Measurements from ENCODE around the gene TFG. TPM values are rescaled to one million over a fixed set of nuclear protein-coding genes. Genes with fewer than 3 reads are reported as not detected.

TFG gene
- total and polyA plus RNA-seq, 2 of the 4 experiments (the other 2 are of a cell fraction), result 47.7 to 165 TPM

GRCh38 chr3:100710261-100710968 is 1.1 kb downstream of the TFG start:
- peak overlapping the region; percentile 45 to 70; a peak in 1 of 4 replicates for H4K8ac ChIP-seq (ENCODE audit: low read depth in 2 of 2, low read length in 2 of 2)
- H3K4me1 ChIP-seq (ENCODE audit: control insufficient read depth, insufficient read depth, low read length), result no peaks in the 10 kb centered on the region; the same call in 1 of the 2 replicates
- peak overlapping the region; percentile 91 for H3K9ac ChIP-seq (ENCODE audit: low read depth, low read length)
- H3K56ac ChIP-seq (ENCODE audit: extremely low read depth, insufficient read depth, low read length), result peak overlapping the region; percentile 80
- H3K27ac ChIP-seq (ENCODE audit: insufficient read depth, low read length), result peak overlapping the region; percentile 92
- peak overlapping the region; percentile 46; the same call in 1 of the 2 replicates for H3K18ac ChIP-seq (ENCODE audit: low read depth, low read length)
- BruUV-seq (replicated peaks), result no TSS peak
- H3K9me3 ChIP-seq (ENCODE audit: control insufficient read depth, insufficient read depth, low read length), result no peaks in the 10 kb centered on the region
- intact Hi-C loops (cut with micrococcal nuclease) (loop anchor here (5.0 to 10.0 kb wide), 2 partner anchors 326 to 393 kb away; no protein-coding TSS in a partner anchor), in situ Hi-C loops (cut with MboI; ENCODE audit: low sequenced_read_pairs) (no loop called here), dilution Hi-C loops (cut with HindIII; ENCODE audit: low sequenced_read_pairs, unreplicated experiment) (no loop called here)
- peak; percentile 77 for DNase-seq
- WGBS, 2 experiments (ENCODE audit: extremely low coverage in 2 of 2, insufficient read length in 1 of 2), result 0% methylated on average over 1 of the region's 8 CpGs; no CpG with 5 or more reads in 1 of the 2 experiments
- H2BK120ac ChIP-seq (ENCODE audit: low read depth, low read length), result no peak overlapping the region
- peak overlapping the region; percentile 64 for H3K4ac ChIP-seq (ENCODE audit: low read depth, low read length)
- H3K23ac ChIP-seq (ENCODE audit: low read depth, low read length), result peak overlapping the region; percentile 93
- peak overlapping the region; percentile 86; the same call in 1 of the 2 replicates for H2AK5ac ChIP-seq (ENCODE audit: low read depth, low read length)
- peak overlapping the region; percentile 17; the same call in 1 of the 2 replicates for H4K91ac ChIP-seq (ENCODE audit: insufficient read depth, low read depth, low read length)
- peak overlapping the region; percentile 85 for H2AFZ ChIP-seq (replicated peaks; ENCODE audit: low read length, poor library complexity)
- peak overlapping the region; percentile 83 for H3K14ac ChIP-seq (replicated peaks; ENCODE audit: low read depth, low read length)
- H3K27me3 ChIP-seq (ENCODE audit: control insufficient read depth, insufficient read depth, low read length), result no peaks in the 10 kb centered on the region
- H4K20me1 ChIP-seq (ENCODE audit: insufficient read depth, low read length), result peaks cover 52% of the 10 kb centered on the region
- ChIA-PET POLR2A (ENCODE audit: unreplicated experiment) (interaction anchor here (0.8 kb wide), 1 partner anchor 551 kb away, joined by 5 read pairs; no protein-coding TSS in a partner anchor), CTCF (no interaction called here)
- peak; percentile 25 for ATAC-seq (ENCODE audit: low read depth)
- peak overlapping the region; percentile 84 for H2AK9ac ChIP-seq (replicated peaks; ENCODE audit: low read depth, low read length, poor library complexity)
- no peak overlapping the region for H2BK15ac ChIP-seq (ENCODE audit: low read depth, low read length)
- peak overlapping the region; percentile 84 for H2BK5ac ChIP-seq (ENCODE audit: low read depth, low read length, poor library complexity, severe bottlenecking)
- H3K36me3 ChIP-seq (ENCODE audit: control insufficient read depth, insufficient read depth, low read length), result peaks cover 14% of the 10 kb centered on the region
- no peak overlapping the region for H2BK20ac ChIP-seq (ENCODE audit: low read depth, low read length)
- peak overlapping the region; percentile 98 for H3K4me3 ChIP-seq (ENCODE audit: insufficient read depth, low read depth, low read length)
- peaks cover 0 to 25% of the 10 kb centered on the region in 2 experiments; a peak in 2 of 4 replicates for H3K79me1 ChIP-seq (ENCODE audit: low read depth in 1 of 2, low read length in 2 of 2)
- H3K4me2 ChIP-seq (ENCODE audit: low read depth, low read length), result peak overlapping the region; percentile 97
- H3K9me1 ChIP-seq (ENCODE audit: insufficient read depth, low read length), result peaks cover 3% of the 10 kb centered on the region; the same call in 1 of the 2 replicates
- H4K5ac ChIP-seq (ENCODE audit: low read depth, low read length), result peak overlapping the region; percentile 82
- TF ChIP-seq RCOR1 (IDR thresholded peaks at IDR 0.05; ENCODE audit: insufficient replicate concordance, low read length) (no peak), USF2 (IDR thresholded peaks at IDR 0.05; ENCODE audit: low read depth, low read length) (no peak), MAZ (IDR thresholded peaks at IDR 0.05; ENCODE audit: borderline replicate concordance, low read depth, low read length) (no peak), CEBPB (IDR thresholded peaks at IDR 0.05; ENCODE audit: low read depth, low read length) (no peak), FOS (IDR thresholded peaks at IDR 0.05; ENCODE audit: low read depth, low read length) (no peak), MXI1 (IDR thresholded peaks at IDR 0.05; ENCODE audit: borderline replicate concordance, low read depth, low read length) (no peak), SMC3 (IDR thresholded peaks at IDR 0.05; ENCODE audit: low read depth, low read length) (0 out of 2 replicates have a peak, but pooled peaks have one; percentile 12), BHLHE40 (IDR thresholded peaks at IDR 0.05; ENCODE audit: low read depth, low read length) (no peak), CTCF (conservative IDR thresholded peaks at IDR 0.05; ENCODE audit: low read depth, low read length) (peak; percentile 40), NFE2L2 (IDR thresholded peaks at IDR 0.05; ENCODE audit: low read depth, low read length) (no peak), RAD21 (IDR thresholded peaks at IDR 0.05; ENCODE audit: low read length) (0 out of 2 replicates have a peak, but pooled peaks have one; percentile 8), MAFK (IDR thresholded peaks at IDR 0.05; ENCODE audit: low read depth, low read length) (no peak), POLR2A (IDR thresholded peaks at IDR 0.05; ENCODE audit: low read depth, low read length) (no peak)
- TF ChIP-seq, protein P1, sequence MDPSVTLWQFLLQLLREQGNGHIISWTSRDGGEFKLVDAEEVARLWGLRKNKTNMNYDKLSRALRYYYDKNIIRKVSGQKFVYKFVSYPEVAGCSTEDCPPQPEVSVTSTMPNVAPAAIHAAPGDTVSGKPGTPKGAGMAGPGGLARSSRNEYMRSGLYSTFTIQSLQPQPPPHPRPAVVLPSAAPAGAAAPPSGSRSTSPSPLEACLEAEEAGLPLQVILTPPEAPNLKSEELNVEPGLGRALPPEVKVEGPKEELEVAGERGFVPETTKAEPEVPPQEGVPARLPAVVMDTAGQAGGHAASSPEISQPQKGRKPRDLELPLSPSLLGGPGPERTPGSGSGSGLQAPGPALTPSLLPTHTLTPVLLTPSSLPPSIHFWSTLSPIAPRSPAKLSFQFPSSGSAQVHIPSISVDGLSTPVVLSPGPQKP (IDR thresholded peaks at IDR 0.05; ENCODE audit: borderline replicate concordance, low read depth, low read length), result no peak

All from IMR-90 (cell line).